SK-N-SH (cell line): Measurements from ENCODE around the gene EIF1AD. TPM values are rescaled to one million over a fixed set of nuclear protein-coding genes. Genes with fewer than 3 reads are reported as not detected.

Experiments
- CTCF ChIA-PET: fragments of 300-600, 350-600 bp; formaldehyde crosslinking; extraction: SDS; loops from one replicate; lab custom pipeline; 2021; lab: Yijun Ruan, JAX
- POLR2A ChIA-PET: fragments of 350-600 bp; sonication (Branson Sonifier 250); formaldehyde crosslinking; extraction: SDS; loops from one replicate; lab custom pipeline; 2020; ENCODE audit warnings: antibody characterized with exemption, inconsistent platforms; lab: Yijun Ruan, JAX
- DNase-seq: peaks from one replicate; pipeline ENCODE4 v3.0.0; 2012
- H2AFZ ChIP-seq: fragments of 200-600 bp; sonication (generic); 2 replicates; pipeline ENCODE4 v1.8.1; 2016; ENCODE audit warnings: antibody characterized with exemption, mild to moderate bottlenecking, low read depth
- H3F3A ChIP-seq: fragments of 200-600 bp; sonication (generic); replicated peaks from 2 replicates; pipeline ENCODE3; 2016; ENCODE audit warnings: antibody characterized with exemption, mild to moderate bottlenecking; ENCODE audit not compliant: insufficient read depth
- H3K27ac ChIP-seq, 2 experiments: fragments of 200-500 bp in 1 of 2; fragments of 200-600 bp in 1 of 2; sonication (Bioruptor generic) in 1 of 2; sonication (generic), shearing (Covaris generic) in 1 of 2; 2 replicates each; pipeline versions ENCODE4 v1.5.1 to v1.6.1; 2014 to 2016; ENCODE audit warnings: low read depth in 2 of 2, inconsistent platforms in 1 of 2, low read length in 1 of 2, mild to moderate bottlenecking in 1 of 2, mixed read lengths in 1 of 2
- H3K27me3 ChIP-seq: fragments of 200-600 bp; sonication (generic), shearing (Covaris generic); 2 replicates; pipeline ENCODE4 v1.6.1; 2016; ENCODE audit warnings: mixed run types; ENCODE audit not compliant: insufficient read depth
- H3K36me3 ChIP-seq, 2 experiments: fragments of 200-500 bp in 1 of 2; fragments of 200-600 bp in 1 of 2; sonication (Bioruptor generic) in 1 of 2; sonication (generic) in 1 of 2; replicated peaks in 1 of 2; 2 replicates each; pipeline versions ENCODE3 to v1.5.1; 2014 to 2016; ENCODE audit warnings: low read length in 1 of 2, mild to moderate bottlenecking in 1 of 2; ENCODE audit not compliant: insufficient read depth in 2 of 2, control insufficient read depth in 1 of 2
- H3K4me1 ChIP-seq, 2 experiments: fragments of 200-500 bp in 1 of 2; fragments of 200-600 bp in 1 of 2; sonication (Bioruptor generic) in 1 of 2; sonication (generic), shearing (Covaris generic) in 1 of 2; 2 replicates each; pipeline versions ENCODE4 v1.5.1 to v1.6.1; 2014 to 2016; ENCODE audit warnings: low read depth in 1 of 2, low read length in 1 of 2, mixed run types in 1 of 2; ENCODE audit not compliant: insufficient read depth in 2 of 2, control insufficient read depth in 1 of 2
- H3K4me2 ChIP-seq: fragments of 200-600 bp; sonication (generic), shearing (Covaris generic); 2 replicates; pipeline ENCODE4 v1.6.1; 2017; ENCODE audit warnings: mixed run types
- H3K4me3 ChIP-seq, 2 experiments: fragments of 200-500 bp in 1 of 2; fragments of 200-600 bp in 1 of 2; sonication (Bioruptor generic) in 1 of 2; sonication (generic), shearing (Covaris generic) in 1 of 2; 2 replicates each; pipeline versions ENCODE4 v1.5.1 to v1.8.1; 2014 to 2016; ENCODE audit warnings: low read depth in 2 of 2, inconsistent platforms in 1 of 2, low read length in 1 of 2, mild to moderate bottlenecking in 1 of 2, mixed read lengths in 1 of 2, moderate library complexity in 1 of 2
- H3K79me2 ChIP-seq: fragments of 200-600 bp; sonication (generic); 2 replicates; pipeline ENCODE4 v1.8.1; 2017; ENCODE audit warnings: mild to moderate bottlenecking; ENCODE audit not compliant: insufficient read depth
- H3K9ac ChIP-seq: fragments of 200-600 bp; sonication (generic); 2 replicates; pipeline ENCODE4 v1.6.1; 2017; ENCODE audit warnings: mixed run types
- H3K9me2 ChIP-seq: fragments of 200-600 bp; sonication (generic); 2 replicates; pipeline ENCODE4 v1.6.1; 2017; ENCODE audit warnings: mixed run types
- H3K9me3 ChIP-seq: fragments of 200-600 bp; sonication (generic); 2 replicates; pipeline ENCODE4 v1.6.1; 2017; ENCODE audit warnings: mixed run types, mild to moderate bottlenecking, moderate library complexity
- H4K20me1 ChIP-seq: fragments of 200-600 bp; sonication (generic); 2 replicates; pipeline ENCODE4 v1.6.1; 2017; ENCODE audit warnings: mild to moderate bottlenecking, mixed run types; ENCODE audit not compliant: insufficient read depth
- CTCF ChIP-seq: fragments of 200-600 bp; sonication (generic); IDR thresholded peaks from 2 replicates; pipeline ENCODE4 v1.6.1; 2017; ENCODE audit warnings: antibody characterized with exemption, mild to moderate bottlenecking, moderate library complexity
- EP300 ChIP-seq, 2 experiments: IDR thresholded peaks; 2 replicates each; pipeline versions ENCODE4 v1.4.0 to v1.6.1; 2012; ENCODE audit warnings: borderline replicate concordance in 1 of 2, low read depth in 1 of 2, low read length in 1 of 2
- EZH2phosphoT487 ChIP-seq: fragments of 200-600 bp; sonication (generic); IDR thresholded peaks from 2 replicates; pipeline ENCODE4 v1.6.1; 2017; ENCODE audit warnings: low read depth, mixed run types, mild to moderate bottlenecking, antibody characterized with exemption, moderate library complexity, borderline replicate concordance
- FOXJ3 ChIP-seq: sonication (generic); formaldehyde crosslinking; IDR thresholded peaks from 2 replicates; pipeline ENCODE4 v1.5.1; 2020; ENCODE audit warnings: mild to moderate bottlenecking, missing genetic modification reagents
- GABPA ChIP-seq: IDR thresholded peaks from 2 replicates; pipeline ENCODE4 v1.4.0; 2012; ENCODE audit warnings: low read depth, mild to moderate bottlenecking
- JUND ChIP-seq: IDR thresholded peaks from 2 replicates; pipeline ENCODE4 v1.4.0; 2012
- MAX ChIP-seq: IDR thresholded peaks from 2 replicates; pipeline ENCODE4 v1.4.0; 2012; ENCODE audit warnings: low read depth
- NRF1 ChIP-seq: IDR thresholded peaks from 2 replicates; pipeline ENCODE4 v1.6.1; 2012; ENCODE audit warnings: low read depth, mild to moderate bottlenecking, low read length
- PBX3 ChIP-seq: IDR thresholded peaks from 2 replicates; pipeline ENCODE4; 2012
- TCF12 ChIP-seq: IDR thresholded peaks from 2 replicates; pipeline ENCODE4 v1.4.0; 2012
- TEAD4 ChIP-seq: IDR thresholded peaks from 2 replicates; pipeline ENCODE4 v1.4.0; 2012; ENCODE audit warnings: mild to moderate bottlenecking, borderline replicate concordance; ENCODE audit not compliant: insufficient read depth
- USF1 ChIP-seq: IDR thresholded peaks from 2 replicates; pipeline ENCODE4 v1.4.0; 2012; ENCODE audit warnings: low read depth, borderline replicate concordance
- USF2 ChIP-seq: fragments of 150-350 bp; IDR thresholded peaks from 2 replicates; pipeline ENCODE4 v1.6.1; 2017; ENCODE audit warnings: antibody characterized with exemption, low read length, low read depth, borderline replicate concordance
- YY1 ChIP-seq: IDR thresholded peaks from 2 replicates; pipeline ENCODE4 v1.4.0; 2012; ENCODE audit warnings: low read depth, mild to moderate bottlenecking
- ZBTB33 ChIP-seq: IDR thresholded peaks from 2 replicates; pipeline ENCODE4 v1.4.0; 2012; ENCODE audit warnings: low read depth, borderline replicate concordance
- WGBS: methylation state at CpG from one replicate; pipeline ENCODE4 v1.1.6; 2017; ENCODE audit warnings: low lambda C conversion rate; 5-methylcytosine and 5-hydroxymethylcytosine counted together
- polyA plus RNA-seq, 3 experiments: library from polyadenylated mRNA; depleted of rRNA; stranded (reverse); fragments of >200 nt; gene quantifications; 2 replicates each; pipeline ENCODE4 v1.2.3, GENCODE V29; 2012

EIF1AD gene
- polyA plus RNA-seq, 1 of the 3 experiments (the other 2 are of a cell fraction) = 28.9 TPM

- POLR2A ChIA-PET = interaction anchor here (1.0 to 1.6 kb wide), 2 partner anchors 28 to 38 kb away, joined by 3 to 6 read pairs; no protein-coding TSS in a partner anchor
- Histone ChIP-seq H3K27me3 (no peaks in the 10 kb centered on the region), H4K20me1 (no peaks in the 10 kb centered on the region), H3F3A (peaks cover 41% of the 10 kb centered on the region), H3K9me3 (no peaks in the 10 kb centered on the region), H3K4me2 (no peak overlapping the region), H3K4me3 (no peak overlapping the region), H3K9me2 (no peaks in the 10 kb centered on the region), H3K79me2 (peaks cover 29% of the 10 kb centered on the region), H3K4me1 (peaks cover 6 to 10% of the 10 kb centered on the region in 2 experiments; a peak in 2 of 4 replicates), H3K27ac (no peak overlapping the region), H2AFZ (no peak overlapping the region), H3K9ac (no peak overlapping the region), H3K36me3 (peaks cover 18% of the 10 kb centered on the region in 2 experiments)
- 91% methylated on average over 4 of the region's 5 CpGs for WGBS
- TF ChIP-seq TCF12 (no peak), MAX (no peak), ZBTB33 (no peak), EZH2phosphoT487 (no peak), PBX3 (no peak), JUND (no peak), USF1 (no peak)
- CTCF ChIA-PET = interaction anchor here (1.9 kb wide), 1 partner anchor 15 kb away, joined by 8 read pairs; no protein-coding TSS in a partner anchor
- peak; percentile 20 for DNase-seq
These were observed 5.3 kb upstream of the EIF1AD start for GRCh38 chr11:66007201-66007634.

DNA sequence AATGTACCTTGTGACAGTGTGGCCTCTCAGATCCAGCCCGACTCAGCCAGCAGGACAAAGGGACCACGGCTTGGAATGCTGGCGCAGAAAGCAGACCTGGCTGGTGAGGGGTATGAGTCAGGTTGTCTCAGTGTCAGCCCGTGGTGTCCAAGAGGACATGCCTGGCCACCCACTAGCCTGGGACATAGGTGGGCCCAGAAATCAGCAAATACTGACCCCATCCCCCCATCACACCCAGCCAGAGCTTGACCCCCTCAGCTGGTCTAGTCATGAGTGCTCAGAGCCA lies 4.9 kb upstream of the EIF1AD start:
- Histone ChIP-seq H3F3A (peaks cover 42% of the 10 kb centered on the region), H3K79me2 (peaks cover 30% of the 10 kb centered on the region), H3K9me3 (no peaks in the 10 kb centered on the region), H3K4me3 (no peak overlapping the region), H2AFZ (no peak overlapping the region), H3K36me3 (peaks cover 18% of the 10 kb centered on the region in 2 experiments), H3K9me2 (no peaks in the 10 kb centered on the region), H3K4me2 (no peak overlapping the region), H3K27me3 (no peaks in the 10 kb centered on the region), H3K27ac (no peak overlapping the region), H4K20me1 (no peaks in the 10 kb centered on the region), H3K4me1 (peaks cover 6 to 10% of the 10 kb centered on the region in 2 experiments; a peak in 2 of 4 replicates), H3K9ac (no peak overlapping the region)
- 62% methylated on average over 3 of the region's 4 CpGs for WGBS
- POLR2A ChIA-PET = interaction anchor here (1.0 kb wide), 1 partner anchor 28 kb away, joined by 3 read pairs; no protein-coding TSS in a partner anchor
- DNase-seq = peak; percentile 17
- CTCF ChIA-PET = interaction anchor here (1.9 kb wide), 1 partner anchor 16 kb away, joined by 8 read pairs; no protein-coding TSS in a partner anchor
- TF ChIP-seq USF2 (no peak), CTCF (no peak), GABPA (no peak), FOXJ3 (CRISPR knock-in tag) (no peak), EP300 (IDR thresholded peaks at IDR 0.05; ENCODE audit: borderline replicate concordance in 1 of 2, low read depth in 1 of 2, low read length in 1 of 2) (no peak), USF1 (no peak), TEAD4 (no peak), NRF1 (no peak), YY1 (no peak)
